ENCODE results near the gene SERPIND1. TPM values are rescaled to one million over a fixed set of nuclear protein-coding genes. Genes with fewer than 3 reads are reported as not detected.

SERPIND1 gene
- total and polyA plus RNA-seq, 2 experiments from 2014 or later: not detected

DNA sequence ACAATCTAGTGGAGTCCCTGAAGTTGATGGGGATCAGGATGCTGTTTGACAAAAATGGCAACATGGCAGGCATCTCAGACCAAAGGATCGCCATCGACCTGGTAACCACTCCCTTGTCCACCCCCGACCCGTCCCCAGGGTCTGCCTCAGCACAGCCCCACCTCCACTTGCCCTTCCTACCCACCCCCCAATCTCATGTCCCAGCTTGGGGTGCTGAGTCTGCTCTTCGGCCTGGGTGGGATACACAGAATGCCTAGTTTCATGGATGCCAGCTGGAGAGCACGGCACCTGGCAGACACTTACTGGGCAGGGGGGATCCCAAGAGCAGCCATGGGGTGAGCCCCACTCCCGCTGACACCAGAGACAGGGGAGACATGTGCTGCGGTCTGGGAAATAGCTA lies 12.1 kb downstream of the SERPIND1 start:
- Histone ChIP-seq H3K9me2 (ENCODE audit: insufficient read depth) (no peaks in the 10 kb centered on the region), H4K20me1 (replicated peaks; ENCODE audit: insufficient read depth) (no peaks in the 10 kb centered on the region; the same call in 1 of the 2 replicates), H3F3A (replicated peaks; ENCODE audit: low read depth) (no peaks in the 10 kb centered on the region), H3K4me3 (no peak overlapping the region), H3K27ac (ENCODE audit: low read depth) (no peak overlapping the region), H3K4me2 (no peak overlapping the region), H3K27me3 (ENCODE audit: insufficient read depth) (no peaks in the 10 kb centered on the region), H3K4me1 (ENCODE audit: insufficient read depth) (peaks cover 6% of the 10 kb centered on the region), H3K36me3 (ENCODE audit: insufficient read depth) (no peaks in the 10 kb centered on the region), H2AFZ (no peak overlapping the region), H3K79me2 (replicated peaks; ENCODE audit: insufficient read depth) (no peaks in the 10 kb centered on the region)
- DNase-seq (ENCODE audit: low spot score): no peak
- peaks cover 5% of the 10 kb centered on the region for H3K27me3 Mint-ChIP-seq (ENCODE audit: insufficient read depth, low read depth, poor library complexity)
- no peaks in the 10 kb centered on the region; the same call in 2 of the 3 replicates for H3K36me3 Mint-ChIP-seq (ENCODE audit: low read depth)
- H3K9me3 Mint-ChIP-seq: no peaks in the 10 kb centered on the region
- no peak overlapping the region for H3K4me3 Mint-ChIP-seq
- no peak overlapping the region for H3K27ac Mint-ChIP-seq
- peaks cover 16% of the 10 kb centered on the region for H3K4me1 Mint-ChIP-seq
- ATAC-seq: no peak
- no peak for TF ChIP-seq POLR2AphosphoS5 (IDR thresholded peaks at IDR 0.05; ENCODE audit: low read depth)
- TF ChIP-seq, protein P1, sequence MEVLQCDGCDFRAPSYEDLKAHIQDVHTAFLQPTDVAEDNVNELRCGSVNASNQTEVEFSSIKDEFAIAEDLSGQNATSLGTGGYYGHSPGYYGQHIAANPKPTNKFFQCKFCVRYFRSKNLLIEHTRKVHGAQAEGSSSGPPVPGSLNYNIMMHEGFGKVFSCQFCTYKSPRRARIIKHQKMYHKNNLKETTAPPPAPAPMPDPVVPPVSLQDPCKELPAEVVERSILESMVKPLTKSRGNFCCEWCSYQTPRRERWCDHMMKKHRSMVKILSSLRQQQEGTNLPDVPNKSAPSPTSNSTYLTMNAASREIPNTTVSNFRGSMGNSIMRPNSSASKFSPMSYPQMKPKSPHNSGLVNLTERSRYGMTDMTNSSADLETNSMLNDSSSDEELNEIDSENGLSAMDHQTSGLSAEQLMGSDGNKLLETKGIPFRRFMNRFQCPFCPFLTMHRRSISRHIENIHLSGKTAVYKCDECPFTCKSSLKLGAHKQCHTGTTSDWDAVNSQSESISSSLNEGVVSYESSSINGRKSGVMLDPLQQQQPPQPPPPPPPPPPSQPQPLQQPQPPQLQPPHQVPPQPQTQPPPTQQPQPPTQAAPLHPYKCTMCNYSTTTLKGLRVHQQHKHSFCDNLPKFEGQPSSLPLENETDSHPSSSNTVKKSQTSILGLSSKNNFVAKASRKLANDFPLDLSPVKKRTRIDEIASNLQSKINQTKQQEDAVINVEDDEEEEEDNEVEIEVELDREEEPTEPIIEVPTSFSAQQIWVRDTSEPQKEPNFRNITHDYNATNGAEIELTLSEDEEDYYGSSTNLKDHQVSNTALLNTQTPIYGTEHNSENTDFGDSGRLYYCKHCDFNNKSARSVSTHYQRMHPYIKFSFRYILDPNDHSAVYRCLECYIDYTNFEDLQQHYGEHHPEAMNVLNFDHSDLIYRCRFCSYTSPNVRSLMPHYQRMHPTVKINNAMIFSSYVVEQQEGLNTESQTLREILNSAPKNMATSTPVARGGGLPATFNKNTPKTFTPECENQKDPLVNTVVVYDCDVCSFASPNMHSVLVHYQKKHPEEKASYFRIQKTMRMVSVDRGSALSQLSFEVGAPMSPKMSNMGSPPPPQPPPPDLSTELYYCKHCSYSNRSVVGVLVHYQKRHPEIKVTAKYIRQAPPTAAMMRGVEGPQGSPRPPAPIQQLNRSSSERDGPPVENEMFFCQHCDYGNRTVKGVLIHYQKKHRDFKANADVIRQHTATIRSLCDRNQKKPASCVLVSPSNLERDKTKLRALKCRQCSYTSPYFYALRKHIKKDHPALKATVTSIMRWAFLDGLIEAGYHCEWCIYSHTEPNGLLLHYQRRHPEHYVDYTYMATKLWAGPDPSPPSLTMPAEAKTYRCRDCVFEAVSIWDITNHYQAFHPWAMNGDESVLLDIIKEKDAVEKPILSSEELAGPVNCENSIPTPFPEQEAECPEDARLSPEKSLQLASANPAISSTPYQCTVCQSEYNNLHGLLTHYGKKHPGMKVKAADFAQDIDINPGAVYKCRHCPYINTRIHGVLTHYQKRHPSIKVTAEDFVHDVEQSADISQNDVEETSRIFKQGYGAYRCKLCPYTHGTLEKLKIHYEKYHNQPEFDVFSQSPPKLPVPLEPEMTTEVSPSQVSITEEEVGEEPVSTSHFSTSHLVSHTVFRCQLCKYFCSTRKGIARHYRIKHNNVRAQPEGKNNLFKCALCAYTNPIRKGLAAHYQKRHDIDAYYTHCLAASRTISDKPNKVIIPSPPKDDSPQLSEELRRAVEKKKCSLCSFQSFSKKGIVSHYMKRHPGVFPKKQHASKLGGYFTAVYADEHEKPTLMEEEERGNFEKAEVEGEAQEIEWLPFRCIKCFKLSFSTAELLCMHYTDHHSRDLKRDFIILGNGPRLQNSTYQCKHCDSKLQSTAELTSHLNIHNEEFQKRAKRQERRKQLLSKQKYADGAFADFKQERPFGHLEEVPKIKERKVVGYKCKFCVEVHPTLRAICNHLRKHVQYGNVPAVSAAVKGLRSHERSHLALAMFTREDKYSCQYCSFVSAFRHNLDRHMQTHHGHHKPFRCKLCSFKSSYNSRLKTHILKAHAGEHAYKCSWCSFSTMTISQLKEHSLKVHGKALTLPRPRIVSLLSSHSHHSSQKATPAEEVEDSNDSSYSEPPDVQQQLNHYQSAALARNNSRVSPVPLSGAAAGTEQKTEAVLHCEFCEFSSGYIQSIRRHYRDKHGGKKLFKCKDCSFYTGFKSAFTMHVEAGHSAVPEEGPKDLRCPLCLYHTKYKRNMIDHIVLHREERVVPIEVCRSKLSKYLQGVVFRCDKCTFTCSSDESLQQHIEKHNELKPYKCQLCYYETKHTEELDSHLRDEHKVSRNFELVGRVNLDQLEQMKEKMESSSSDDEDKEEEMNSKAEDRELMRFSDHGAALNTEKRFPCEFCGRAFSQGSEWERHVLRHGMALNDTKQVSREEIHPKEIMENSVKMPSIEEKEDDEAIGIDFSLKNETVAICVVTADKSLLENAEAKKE (CRISPR knock-in tag; IDR thresholded peaks at IDR 0.05): no peak
- TF ChIP-seq ZNF331 (CRISPR knock-in tag; IDR thresholded peaks at IDR 0.05; ENCODE audit: low read depth): no peak

DNA sequence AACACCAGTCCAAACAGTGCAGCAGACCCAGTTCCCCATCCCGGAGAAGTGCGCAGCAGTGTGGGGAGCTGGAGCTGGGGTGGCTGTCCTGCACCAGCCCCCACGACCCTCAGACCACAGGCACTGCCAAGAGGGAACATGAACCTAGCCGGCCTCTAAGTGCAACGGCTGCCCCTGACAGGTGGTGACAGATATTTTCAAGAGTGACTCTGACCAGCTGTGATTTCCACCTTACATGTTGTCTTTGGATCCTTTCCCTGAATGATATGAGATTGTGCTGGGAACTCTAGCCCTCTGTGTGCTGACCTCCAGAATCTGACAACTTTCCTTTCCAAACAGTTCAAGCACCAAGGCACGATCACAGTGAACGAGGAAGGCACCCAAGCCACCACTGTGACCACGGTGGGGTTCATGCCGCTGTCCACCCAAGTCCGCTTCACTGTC lies 12.6 kb downstream of the SERPIND1 start:
- Histone ChIP-seq H3K27me3 (ENCODE audit: insufficient read depth) (no peaks in the 10 kb centered on the region), H3F3A (replicated peaks; ENCODE audit: low read depth) (no peaks in the 10 kb centered on the region), H3K4me1 (ENCODE audit: insufficient read depth) (peaks cover 6% of the 10 kb centered on the region), H3K36me3 (ENCODE audit: insufficient read depth) (no peaks in the 10 kb centered on the region), H2AFZ (no peak overlapping the region), H3K4me3 (no peak overlapping the region), H4K20me1 (replicated peaks; ENCODE audit: insufficient read depth) (no peaks in the 10 kb centered on the region; the same call in 1 of the 2 replicates), H3K79me2 (replicated peaks; ENCODE audit: insufficient read depth) (no peaks in the 10 kb centered on the region), H3K9me2 (ENCODE audit: insufficient read depth) (no peaks in the 10 kb centered on the region), H3K4me2 (no peak overlapping the region), H3K27ac (ENCODE audit: low read depth) (no peak overlapping the region)
- peaks cover 16% of the 10 kb centered on the region for H3K4me1 Mint-ChIP-seq
- peaks cover 7% of the 10 kb centered on the region for H3K27me3 Mint-ChIP-seq (ENCODE audit: insufficient read depth, low read depth, poor library complexity)
- no peak overlapping the region for H3K4me3 Mint-ChIP-seq
- no peaks in the 10 kb centered on the region for H3K9me3 Mint-ChIP-seq
- no peak for DNase-seq (ENCODE audit: low spot score)
- no peaks in the 10 kb centered on the region; the same call in 2 of the 3 replicates for H3K36me3 Mint-ChIP-seq (ENCODE audit: low read depth)
- no peak overlapping the region for H3K27ac Mint-ChIP-seq
- ATAC-seq: no peak
- no peak for TF ChIP-seq EZH2 (IDR thresholded peaks at IDR 0.05; ENCODE audit: low read depth, unreplicated experiment)
- TF ChIP-seq POLR2AphosphoS5 (IDR thresholded peaks at IDR 0.05; ENCODE audit: low read depth): no peak
- TF ChIP-seq CREB1 (CRISPR knock-in tag; IDR thresholded peaks at IDR 0.05; ENCODE audit: low read depth): no peak
- TF ChIP-seq, protein P2, sequence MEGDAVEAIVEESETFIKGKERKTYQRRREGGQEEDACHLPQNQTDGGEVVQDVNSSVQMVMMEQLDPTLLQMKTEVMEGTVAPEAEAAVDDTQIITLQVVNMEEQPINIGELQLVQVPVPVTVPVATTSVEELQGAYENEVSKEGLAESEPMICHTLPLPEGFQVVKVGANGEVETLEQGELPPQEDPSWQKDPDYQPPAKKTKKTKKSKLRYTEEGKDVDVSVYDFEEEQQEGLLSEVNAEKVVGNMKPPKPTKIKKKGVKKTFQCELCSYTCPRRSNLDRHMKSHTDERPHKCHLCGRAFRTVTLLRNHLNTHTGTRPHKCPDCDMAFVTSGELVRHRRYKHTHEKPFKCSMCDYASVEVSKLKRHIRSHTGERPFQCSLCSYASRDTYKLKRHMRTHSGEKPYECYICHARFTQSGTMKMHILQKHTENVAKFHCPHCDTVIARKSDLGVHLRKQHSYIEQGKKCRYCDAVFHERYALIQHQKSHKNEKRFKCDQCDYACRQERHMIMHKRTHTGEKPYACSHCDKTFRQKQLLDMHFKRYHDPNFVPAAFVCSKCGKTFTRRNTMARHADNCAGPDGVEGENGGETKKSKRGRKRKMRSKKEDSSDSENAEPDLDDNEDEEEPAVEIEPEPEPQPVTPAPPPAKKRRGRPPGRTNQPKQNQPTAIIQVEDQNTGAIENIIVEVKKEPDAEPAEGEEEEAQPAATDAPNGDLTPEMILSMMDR (conservative IDR thresholded peaks at IDR 0.05; ENCODE audit: low read depth in 2 of 2): no peak
- TF ChIP-seq, protein P3, sequence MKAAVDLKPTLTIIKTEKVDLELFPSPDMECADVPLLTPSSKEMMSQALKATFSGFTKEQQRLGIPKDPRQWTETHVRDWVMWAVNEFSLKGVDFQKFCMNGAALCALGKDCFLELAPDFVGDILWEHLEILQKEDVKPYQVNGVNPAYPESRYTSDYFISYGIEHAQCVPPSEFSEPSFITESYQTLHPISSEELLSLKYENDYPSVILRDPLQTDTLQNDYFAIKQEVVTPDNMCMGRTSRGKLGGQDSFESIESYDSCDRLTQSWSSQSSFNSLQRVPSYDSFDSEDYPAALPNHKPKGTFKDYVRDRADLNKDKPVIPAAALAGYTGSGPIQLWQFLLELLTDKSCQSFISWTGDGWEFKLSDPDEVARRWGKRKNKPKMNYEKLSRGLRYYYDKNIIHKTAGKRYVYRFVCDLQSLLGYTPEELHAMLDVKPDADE (IDR thresholded peaks at IDR 0.05): no peak
- no peak for TF ChIP-seq NANOG (IDR thresholded peaks at IDR 0.05; ENCODE audit: borderline replicate concordance)
- TF ChIP-seq STAT1 (IDR thresholded peaks at IDR 0.05; ENCODE audit: unreplicated experiment): no peak
- TF ChIP-seq ZNF114 (CRISPR knock-in tag; IDR thresholded peaks at IDR 0.05): no peak

Data from GM23338 (cell line).